ENCODE measurements around the gene MTHFR.
A peak's percentile ranks its signal among the peaks of the same experiment; 100 is the strongest.

The MTHFR gene

DNA sequence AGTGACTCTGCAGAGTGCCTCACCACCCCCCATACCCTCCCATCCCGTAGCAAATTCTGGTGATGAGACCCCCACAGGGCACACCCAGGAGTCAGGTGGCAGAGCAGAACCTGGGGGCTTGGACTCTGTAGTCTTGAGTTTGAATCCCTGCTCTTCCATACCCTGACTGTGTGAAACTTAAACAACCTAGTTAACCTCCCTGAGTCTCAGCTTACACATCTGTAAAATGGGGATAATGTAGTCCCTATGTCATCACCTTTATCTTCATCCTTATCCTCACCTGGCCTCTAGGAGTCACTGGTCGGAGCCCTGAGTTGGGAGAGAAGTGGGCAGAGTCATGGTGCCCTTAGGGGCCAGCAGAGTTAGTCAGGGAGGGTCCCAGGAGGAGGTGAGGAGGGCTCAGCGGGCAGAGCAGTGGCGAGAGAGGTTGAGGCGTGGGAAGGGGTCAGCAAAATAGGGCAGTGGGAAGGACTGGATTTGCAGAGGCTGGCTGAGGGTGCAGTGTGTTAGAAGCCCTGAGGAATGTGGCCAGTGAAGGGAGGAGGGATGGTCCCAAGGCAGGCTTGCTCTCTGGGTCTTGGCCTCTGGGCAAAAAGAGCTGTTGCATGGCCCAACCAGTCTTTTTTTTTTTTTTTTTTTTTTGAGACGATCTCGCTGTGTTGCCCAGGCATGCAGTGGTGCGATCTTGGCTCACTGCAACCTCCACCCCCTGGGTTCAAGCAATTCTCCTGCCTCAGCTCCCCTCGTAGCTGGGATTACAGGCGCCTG lies 25.2 kb downstream of the MTHFR start:
- no peak for DNase-seq

GRCh38 chr1:11779715-11780379 lies 25.9 kb downstream of the MTHFR start:
- no peak for DNase-seq

DNA sequence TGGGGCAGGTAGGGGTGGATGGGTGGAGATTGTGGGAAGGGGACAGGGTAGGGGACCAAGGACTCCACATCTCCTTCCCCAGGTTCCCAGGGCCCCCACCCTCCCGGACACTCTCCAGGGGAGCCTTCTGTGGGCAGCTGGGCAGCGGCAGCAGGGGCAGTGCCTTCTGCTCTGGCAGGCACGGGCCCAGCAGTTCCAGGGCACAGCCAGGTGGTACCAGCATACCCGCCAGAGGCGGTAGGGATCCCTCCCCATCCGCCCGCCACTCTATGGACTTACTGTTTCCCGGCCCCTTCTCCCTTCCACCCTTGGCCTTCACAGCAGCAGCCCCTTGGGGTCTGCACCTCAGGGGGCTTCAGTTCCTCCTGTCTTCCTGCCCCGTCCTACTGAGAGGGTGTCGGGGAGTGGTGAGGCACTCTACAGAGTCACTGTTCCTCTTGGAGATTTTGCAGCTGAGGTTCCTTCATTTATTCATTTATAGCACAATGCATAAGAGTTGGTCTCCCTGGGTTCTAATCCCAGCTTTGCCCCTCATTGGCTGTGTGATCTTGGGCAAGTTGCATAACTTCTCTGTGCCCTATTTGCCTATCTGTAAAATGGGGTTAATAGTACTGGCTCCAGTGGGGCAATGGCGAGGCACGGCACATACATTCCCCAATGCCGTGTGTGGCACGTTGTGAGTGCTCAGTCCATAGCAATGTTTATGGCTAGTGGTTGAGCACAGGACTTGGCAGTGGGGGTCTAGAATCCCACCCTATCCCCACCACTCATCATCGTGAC lies 26.7 kb downstream of the MTHFR start:
- DNase-seq = no peak

DNA sequence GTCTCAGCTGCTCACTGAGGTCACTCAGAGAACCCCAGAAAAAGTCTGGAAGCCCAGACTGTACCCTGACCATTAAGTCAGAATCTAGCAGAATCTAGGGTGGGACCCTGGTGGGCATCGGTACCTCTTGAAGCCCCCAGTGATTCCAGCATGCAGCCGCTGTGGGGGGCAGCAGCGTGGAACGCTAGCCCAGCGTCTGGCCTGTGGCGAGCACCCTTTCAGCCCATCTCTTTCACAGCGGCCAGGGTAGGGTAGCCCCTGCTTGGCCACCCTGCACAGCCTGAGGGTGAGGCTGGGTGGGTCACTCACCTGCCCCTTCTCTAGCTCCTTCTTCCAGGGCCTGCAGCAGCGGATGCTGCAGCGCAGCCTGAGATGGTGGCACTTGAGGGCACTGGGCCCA lies 27.4 kb downstream of the MTHFR start:
- no peak for DNase-seq

DNA sequence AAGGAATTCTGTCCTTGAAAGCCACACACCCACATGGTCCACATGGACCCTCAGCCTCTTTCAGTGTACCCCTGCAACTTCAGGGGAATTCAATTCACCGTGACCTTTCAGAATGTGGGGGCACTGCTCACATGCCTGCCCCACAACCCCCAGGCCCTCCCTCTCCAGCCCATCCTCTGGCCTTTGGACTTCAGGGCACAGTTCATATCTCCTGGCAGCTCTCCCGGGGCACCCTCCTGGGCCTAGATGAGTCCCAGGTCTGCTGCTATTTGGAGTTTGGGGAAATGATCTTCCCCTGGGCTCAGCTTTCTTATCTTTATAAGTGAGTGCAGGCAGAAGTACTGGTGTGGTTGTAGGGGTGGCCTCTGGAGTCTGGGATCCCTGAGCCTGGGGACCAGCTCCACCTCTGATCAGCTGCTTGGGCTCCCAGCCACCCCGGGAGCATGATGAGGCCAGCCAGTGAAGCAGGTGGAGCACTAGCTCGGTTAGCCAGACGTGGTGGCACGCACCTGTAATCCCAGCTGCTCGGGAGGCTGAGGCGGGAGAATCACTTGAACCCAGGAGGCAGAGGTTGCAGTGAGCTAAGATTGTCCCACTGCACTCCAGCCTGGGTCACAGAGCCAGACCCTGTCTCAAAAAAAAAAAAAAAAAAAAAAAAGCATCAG lies 28.0 kb downstream of the MTHFR start:
- DNase-seq = no peak

- no peak for DNase-seq
Observed at GRCh38 chr1:11774753-11775152, 31.0 kb downstream of the MTHFR start.

DNA sequence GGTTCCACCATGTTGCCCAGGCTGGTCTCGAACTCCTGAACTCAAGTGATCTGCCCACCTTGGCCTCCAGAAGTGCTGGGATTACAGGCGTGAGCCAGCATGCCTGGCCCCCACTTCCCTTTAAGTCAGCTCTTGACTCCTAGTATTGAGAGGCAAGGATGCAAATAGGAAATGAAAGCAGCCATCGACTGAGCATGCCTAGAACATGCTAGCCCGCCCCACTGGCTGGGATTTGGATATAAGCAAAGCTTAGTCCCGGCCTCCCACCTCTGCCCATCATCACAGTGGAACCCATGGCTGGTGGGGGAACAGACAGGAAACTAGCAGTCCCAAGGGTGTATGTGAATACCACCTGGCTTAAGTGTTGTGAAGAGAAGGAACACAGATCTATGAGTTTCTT lies 33.3 kb downstream of the MTHFR start:
- no peak for DNase-seq

DNA sequence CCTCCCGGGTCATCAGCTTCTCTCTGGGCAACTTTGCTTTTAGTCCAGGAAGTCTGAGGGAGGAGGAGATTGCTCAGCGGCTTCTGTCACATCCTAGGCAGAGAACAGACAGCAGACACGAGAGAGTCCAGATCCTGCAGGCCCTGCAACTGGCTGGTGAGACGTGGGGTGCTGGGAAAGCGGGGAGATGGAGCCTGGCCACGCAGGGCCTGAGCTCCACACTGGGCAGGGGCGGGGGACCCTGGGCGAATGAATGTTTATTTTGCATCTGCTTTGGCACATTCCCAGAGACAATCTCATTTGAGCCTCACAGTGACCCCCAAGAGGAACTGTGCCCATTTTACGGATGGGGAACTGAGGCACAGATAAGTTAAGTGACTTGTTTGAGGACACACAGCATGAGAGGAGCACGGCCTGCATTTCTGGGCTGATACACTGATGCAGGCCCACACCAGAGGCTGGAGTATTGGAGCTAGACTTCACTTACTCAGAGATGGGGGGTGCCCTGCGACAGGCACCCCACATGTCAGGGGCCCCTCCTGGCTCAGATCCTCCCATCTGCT lies 34.2 kb downstream of the MTHFR start:
- DNase-seq = no peak

- DNase-seq = no peak
Observed at GRCh38 chr1:11770011-11770410, 35.8 kb downstream of the MTHFR start.

- DNase-seq = no peak
Observed at GRCh38 chr1:11769274-11769673, 36.5 kb downstream of the MTHFR start.

- DNase-seq = no peak
Observed at GRCh38 chr1:11768821-11769220, 36.9 kb downstream of the MTHFR start.

GRCh38 chr1:11767922-11768704 lies 37.7 kb downstream of the MTHFR start:
- no peak for DNase-seq

- DNase-seq = no peak
Observed at GRCh38 chr1:11766429-11766776, 39.4 kb downstream of the MTHFR start.

GRCh38 chr1:11765661-11766428 lies 39.9 kb downstream of the MTHFR start:
- DNase-seq = no peak

DNA sequence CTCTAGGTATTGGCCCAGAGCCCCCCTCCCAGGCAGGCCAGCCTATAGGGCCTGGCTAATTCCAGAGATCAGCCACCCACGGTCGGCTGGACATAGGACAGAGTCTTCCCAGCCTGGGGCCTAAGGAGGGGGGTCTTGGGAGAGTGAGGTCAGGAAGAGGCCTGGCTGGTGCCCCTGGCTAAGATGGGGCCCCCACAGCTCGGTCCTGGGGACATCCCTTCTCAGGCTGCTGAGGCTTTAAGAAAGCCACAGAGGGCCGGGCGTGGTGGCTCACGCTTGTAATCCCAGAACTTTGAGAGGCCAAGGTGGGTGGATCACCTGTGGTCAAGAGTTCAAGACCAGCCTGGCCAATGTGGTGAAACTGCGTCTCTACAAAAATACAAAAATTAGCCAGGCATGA lies 41.2 kb downstream of the MTHFR start:
- DNase-seq = no peak

DNA sequence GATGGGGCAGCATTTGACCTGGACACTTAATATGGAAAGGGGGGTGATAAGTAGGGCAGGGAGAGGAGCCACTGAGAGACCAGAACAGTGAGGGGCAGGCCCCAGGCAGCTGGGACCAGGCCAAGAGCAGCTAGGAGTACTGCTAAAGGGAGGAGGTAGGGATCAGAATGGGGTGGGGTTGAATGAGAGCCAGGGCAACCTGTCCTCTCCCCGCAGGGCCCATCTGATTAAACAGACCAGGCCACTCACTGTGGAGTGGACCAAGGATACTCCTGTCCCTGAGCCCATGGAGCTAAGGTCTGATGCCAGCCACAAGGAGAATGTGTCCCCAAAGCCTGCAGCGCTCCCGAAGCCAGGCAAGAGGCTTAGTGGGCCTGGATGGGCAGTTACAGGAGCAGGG lies 41.6 kb downstream of the MTHFR start:
- no peak for DNase-seq

- peak; percentile 53 for DNase-seq
Observed at GRCh38 chr1:11761988-11762406, 43.8 kb downstream of the MTHFR start, which contains the start of gene C1orf167. Gene C1orf167, plus strand, starts transcription at chr1:11762193. Its CDS starts 2,208 bp downstream, at chr1:11764401.

- no peak for DNase-seq
Observed at GRCh38 chr1:11761285-11761684, 44.5 kb downstream of the MTHFR start.

- DNase-seq = no peak
Observed at GRCh38 chr1:11759791-11760190, 46.0 kb downstream of the MTHFR start.

DNA sequence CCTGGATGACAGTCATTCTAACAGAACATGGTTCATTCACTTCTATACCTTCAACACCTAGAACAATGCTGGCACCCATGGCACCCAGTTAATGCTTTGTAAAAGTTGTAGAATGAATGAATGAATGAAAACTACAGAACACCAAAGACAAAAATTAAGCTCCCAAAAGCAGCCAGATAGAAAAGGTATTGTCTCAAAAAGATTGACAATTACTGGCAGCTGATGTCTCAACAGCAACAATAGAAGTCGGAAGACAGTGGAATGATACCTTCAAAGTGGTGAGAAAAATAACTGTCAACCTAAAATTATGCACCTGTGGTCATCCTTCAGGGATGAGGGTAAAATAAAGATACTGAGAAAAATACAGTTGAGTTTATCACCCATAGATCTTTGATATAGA lies 48.7 kb downstream of the MTHFR start:
- no peak for DNase-seq

DNA sequence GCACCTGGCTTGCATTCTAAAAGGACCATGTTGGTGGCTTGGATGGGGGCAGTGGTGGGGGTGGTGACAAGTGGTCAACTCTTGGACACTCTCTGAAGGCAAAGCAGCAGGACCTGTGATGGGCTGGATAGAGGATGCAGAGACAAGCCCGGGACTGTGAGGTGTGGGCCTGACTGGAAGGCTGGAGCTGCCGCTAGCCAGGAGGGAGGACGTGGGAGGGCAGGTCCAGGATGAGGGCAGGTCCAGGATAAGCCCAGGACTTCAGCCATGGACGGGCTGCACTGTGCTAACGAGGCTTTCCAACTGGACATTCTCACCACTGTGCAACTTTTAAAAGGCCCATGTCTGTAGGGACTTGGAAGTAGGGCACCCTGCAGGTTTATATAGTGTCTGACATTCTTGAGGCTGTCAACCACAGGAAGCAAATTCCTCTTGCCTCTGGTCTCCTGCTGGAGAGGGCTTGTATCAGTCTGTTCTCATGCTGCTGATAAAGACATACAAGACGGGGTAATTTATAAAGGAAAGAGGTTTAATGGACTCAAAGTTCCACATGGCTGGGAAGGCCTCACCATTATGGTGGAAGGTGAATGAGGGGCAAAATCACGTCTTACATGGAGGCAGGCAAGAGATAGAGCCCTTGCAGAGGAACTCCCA lies 52.1 kb downstream of the MTHFR start:
- DNase-seq = no peak
